Activated T-cell treated with anti-CD3 and anti-CD28 coated beads, Interleukin-2, amount 50 U/mL, for 1 hour (primary cell): ENCODE data around the gene MED12L.
A peak's percentile ranks its signal among the peaks of the same experiment; 100 is the strongest.

Source experiments
- DNase-seq: peaks from one replicate; pipeline ENCODE4 v3.0.0-alpha.2; 2020

MED12L gene

DNA sequence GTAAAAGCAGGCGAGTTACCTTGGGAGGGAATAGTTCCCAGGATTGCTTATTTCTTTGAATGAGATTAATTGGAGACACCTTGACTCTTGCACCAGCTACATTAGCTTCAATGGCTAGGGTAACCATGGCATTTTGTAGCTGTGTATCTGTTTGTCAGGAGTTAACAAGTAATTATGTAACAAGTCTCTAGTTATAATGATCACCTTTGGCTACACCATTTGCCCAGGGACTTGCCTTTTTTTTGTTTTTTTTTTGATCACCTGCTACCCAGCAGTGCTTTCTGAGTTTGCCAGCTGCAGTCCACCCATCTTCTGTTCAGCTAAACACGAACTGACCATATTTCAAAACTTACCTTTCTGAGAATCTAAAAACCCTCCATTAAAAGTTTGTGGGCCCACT is 2.2 kb downstream of the MED12L start:
- no peak for DNase-seq

DNA sequence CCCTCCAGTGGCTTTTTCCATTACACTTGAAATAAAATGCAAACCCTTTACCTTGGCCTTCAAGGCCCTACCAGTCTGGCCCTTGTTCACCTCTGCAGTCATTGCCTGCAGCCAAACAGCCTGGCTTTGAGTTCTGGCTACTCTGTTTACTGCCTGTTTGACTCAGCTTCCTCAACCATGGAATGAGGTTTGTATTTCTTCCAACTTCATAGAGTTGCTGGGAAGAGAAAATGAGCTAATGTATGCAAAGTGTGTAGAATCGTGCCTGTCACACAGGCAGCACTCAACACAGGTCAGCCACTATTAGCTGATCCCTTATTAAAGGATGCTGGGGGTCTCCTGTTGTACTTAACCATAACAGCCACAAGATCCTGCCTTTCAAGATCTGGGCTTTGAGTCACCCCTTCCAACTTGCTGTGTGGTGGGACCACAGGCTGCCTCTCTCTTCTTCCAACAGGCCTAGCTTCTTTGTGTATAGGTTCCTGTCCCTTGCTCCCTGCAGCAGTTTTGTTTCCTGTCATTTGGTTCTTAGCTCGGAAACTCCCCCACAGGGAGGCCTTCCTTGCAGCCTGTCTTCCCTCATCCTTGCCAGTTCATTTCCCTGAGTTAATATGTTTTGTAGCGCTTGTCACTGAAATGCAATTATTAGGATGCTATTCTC is 6.4 kb downstream of the MED12L start:
- no peak for DNase-seq

- DNase-seq, result no peak
Measured at GRCh38 chr3:151093148-151093547, 7.7 kb downstream of the MED12L start.

DNA sequence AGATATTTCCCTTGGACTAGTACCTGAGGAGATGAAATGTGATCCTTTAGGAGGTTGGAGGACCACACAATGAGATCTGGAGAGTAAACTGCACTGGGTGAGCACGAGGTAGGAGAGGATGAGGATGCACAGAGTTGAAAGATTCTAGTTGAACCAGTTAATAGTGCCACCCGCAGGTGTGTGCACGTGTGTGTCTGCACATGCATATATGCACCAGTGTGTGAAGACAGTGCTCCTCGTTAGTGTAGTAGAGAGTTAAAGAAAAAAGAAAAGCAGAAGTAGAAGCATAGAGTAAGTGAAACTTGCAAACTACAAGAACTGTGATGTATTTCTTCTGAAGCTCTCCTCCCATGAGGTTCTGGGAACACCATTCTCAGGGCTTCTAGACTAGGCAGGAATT is 8.4 kb downstream of the MED12L start:
- DNase-seq, result no peak

GRCh38 chr3:151096716-151097115 is 11.3 kb downstream of the MED12L start:
- no peak for DNase-seq

DNA sequence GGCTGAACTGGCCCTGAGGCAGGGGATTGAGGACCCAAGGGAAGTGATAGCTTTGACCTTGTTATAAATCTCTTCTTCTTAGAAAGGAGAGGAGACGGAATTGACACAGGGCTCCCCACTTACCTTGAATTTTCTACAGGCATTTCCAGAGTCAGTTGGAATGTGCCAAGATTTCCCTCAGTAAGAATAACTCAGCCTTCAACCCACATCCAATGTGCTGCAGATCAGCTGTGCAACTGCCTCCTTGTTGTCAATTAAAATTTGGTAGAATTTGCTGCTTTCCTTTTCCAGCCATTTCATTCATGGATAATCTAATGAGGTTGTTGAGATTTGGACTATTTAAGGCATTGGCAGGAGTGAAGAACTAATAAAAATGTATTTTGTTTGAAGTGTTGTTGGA is 14.6 kb downstream of the MED12L start:
- no peak for DNase-seq

DNA sequence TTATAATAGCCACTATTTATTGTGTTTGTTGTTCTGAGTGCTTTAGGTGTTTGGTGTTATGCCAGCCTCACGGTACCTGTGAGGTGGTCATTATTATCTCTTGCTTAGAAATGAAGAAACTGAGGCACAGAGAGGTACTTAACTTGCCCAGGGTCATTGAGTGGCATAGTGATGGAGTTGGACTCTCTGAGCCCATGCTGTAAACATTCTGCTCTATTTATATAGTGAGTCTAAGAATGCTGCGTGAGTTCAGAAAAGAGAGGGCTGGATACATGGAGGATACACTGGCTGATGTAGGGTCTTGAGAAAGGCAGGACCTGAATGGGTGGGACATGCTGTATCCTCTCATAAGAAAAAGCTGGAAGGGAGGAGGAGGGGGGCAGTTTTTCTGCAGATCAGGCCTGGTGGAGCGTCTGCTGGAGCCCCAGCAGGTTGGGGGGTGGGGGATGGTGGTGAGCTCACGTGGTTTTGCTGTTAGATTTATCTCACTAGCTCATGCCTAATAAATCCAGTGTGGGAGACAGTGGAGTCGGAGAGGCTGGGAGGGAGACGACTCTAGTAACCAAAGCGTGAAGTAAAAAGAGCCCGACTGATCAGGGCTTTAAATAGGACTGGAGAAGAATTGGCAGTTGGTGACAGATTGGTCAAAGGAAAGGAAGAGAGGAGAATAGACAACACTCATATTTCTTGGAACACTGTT is 16.0 kb downstream of the MED12L start:
- DNase-seq, result no peak

DNA sequence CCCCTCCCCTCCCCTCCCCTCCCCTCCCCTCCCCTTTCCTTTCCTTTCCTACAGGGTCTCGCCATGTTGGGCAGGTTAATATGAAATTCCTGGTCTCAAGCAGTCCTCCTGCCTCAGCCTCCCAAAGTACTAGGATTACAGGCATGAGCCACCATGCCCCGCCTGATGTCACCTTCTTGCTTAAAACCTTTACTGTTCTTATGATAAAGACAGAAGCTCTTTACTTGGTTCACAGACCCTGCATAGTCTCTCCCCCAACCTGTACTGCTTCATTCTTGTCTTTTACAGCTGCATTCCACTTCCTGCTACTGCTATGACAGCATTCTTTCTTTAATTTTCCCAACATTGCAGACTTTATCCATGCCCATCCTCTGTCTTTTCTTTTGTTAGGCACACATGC is 20.8 kb downstream of the MED12L start:
- DNase-seq, result no peak

GRCh38 chr3:151107177-151107576 is 21.7 kb downstream of the MED12L start:
- DNase-seq, result no peak

GRCh38 chr3:151107701-151108100 is 22.2 kb downstream of the MED12L start:
- no peak for DNase-seq

GRCh38 chr3:151109286-151109800 is 23.9 kb downstream of the MED12L start:
- DNase-seq, result no peak

GRCh38 chr3:151112731-151113130 is 27.3 kb downstream of the MED12L start:
- DNase-seq, result no peak

- no peak for DNase-seq
Measured at GRCh38 chr3:151113343-151113742, 27.9 kb downstream of the MED12L start.

DNA sequence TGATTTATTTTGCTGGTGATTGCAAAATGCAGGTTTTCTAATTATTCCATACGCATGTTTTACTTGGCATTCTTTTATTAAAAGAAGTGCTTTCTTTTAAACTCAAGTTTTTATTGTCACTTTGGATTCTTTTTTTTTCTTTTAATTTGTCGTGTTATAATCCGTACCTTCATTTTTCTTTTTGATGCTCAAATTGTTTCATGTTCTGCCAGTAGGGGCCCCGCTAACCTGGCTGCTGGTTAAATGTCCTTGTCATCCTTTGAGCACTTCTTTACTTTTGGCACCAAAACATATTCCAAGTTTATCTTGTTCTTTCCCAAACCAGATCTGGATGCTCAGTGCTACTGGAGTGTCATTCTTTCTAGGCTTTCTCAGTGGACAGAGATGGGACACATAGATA is 31.6 kb downstream of the MED12L start:
- DNase-seq, result no peak

DNA sequence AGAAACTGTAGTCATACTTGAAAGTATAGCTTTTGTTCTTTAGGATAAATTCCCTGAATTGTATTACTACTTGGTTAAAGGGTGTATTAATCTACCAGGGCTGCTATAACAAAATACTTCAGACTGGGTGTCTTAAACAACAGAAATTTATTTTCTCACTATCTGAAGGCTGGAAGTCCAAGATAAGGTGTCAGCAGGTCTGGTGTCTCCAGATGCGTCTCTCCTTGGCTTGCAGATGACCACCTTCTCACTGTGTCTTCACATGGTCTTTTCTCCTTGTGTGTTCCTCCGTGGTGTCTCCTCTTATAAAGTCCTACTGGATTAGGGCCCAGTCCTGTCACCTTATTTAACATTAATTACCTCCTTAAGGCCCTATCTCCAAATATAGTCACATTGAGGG is 33.7 kb downstream of the MED12L start:
- DNase-seq, result no peak

- DNase-seq, result no peak
Measured at GRCh38 chr3:151120409-151120808, 34.9 kb downstream of the MED12L start.

GRCh38 chr3:151121016-151121415 is 35.6 kb downstream of the MED12L start:
- DNase-seq, result no peak

DNA sequence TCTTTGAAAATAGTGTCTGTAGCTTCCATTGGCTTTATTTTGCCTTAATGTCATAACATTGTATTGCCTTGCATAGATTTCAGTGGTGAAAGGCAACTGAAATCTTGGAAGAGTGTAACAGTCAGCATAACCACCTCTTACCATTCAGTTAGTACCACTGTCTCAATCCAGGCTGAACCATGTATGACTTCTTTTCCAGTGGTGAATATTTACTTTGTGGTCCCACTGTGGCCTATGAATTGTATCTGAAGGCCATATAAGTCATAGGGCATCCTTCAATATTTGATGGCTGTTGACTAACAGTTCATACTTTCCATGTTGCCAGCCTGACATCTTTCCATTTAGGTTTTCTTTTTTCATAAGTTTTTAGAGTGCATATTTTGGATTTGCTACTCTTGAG is 38.4 kb downstream of the MED12L start:
- no peak for DNase-seq

- no peak for DNase-seq
Measured at GRCh38 chr3:151124476-151124875, 39.0 kb downstream of the MED12L start.

- no peak for DNase-seq
Measured at GRCh38 chr3:151130428-151130827, 45.0 kb downstream of the MED12L start.

GRCh38 chr3:151133175-151133574 is 47.7 kb downstream of the MED12L start:
- DNase-seq, result no peak

- no peak for DNase-seq
Measured at GRCh38 chr3:151133917-151134450, 48.5 kb downstream of the MED12L start.

- peak; percentile 30 for DNase-seq
Measured at GRCh38 chr3:151135541-151136337, 50.3 kb downstream of the MED12L start.

GRCh38 chr3:151142929-151143328 is 57.5 kb downstream of the MED12L start:
- DNase-seq, result no peak
